IPS-15b (cell line): ENCODE results near the gene SIPA1L3.
"Not testable (repeated sequence)": the region's sequence is repeated elsewhere in the genome, so short reads cannot be mapped to it uniquely, and the experiment has no call there.

Experiments used
- H3K27me3 ChIP-seq: one replicate; pipeline ENCODE4 v1.6.1; 2013; ENCODE audit warnings: low read length; ENCODE audit not compliant: control insufficient read depth, insufficient read depth
- H3K36me3 ChIP-seq: one replicate; pipeline ENCODE4 v1.6.1; 2013; ENCODE audit warnings: low read length; ENCODE audit not compliant: control insufficient read depth, insufficient read depth
- H3K4me1 ChIP-seq: one replicate; pipeline ENCODE4 v1.6.1; 2013; ENCODE audit warnings: mild to moderate bottlenecking, low read length; ENCODE audit not compliant: control insufficient read depth, insufficient read depth
- H3K4me3 ChIP-seq: one replicate; pipeline ENCODE4 v1.5.1; 2013; ENCODE audit warnings: low read depth, low read length
- H3K9ac ChIP-seq: one replicate; pipeline ENCODE4 v1.6.1; 2013; ENCODE audit warnings: low read depth, mild to moderate bottlenecking, low read length
- H3K9me3 ChIP-seq: one replicate; pipeline ENCODE4 v1.6.1; 2013; ENCODE audit warnings: mild to moderate bottlenecking, low read length; ENCODE audit not compliant: control insufficient read depth, insufficient read depth

Gene SIPA1L3

DNA sequence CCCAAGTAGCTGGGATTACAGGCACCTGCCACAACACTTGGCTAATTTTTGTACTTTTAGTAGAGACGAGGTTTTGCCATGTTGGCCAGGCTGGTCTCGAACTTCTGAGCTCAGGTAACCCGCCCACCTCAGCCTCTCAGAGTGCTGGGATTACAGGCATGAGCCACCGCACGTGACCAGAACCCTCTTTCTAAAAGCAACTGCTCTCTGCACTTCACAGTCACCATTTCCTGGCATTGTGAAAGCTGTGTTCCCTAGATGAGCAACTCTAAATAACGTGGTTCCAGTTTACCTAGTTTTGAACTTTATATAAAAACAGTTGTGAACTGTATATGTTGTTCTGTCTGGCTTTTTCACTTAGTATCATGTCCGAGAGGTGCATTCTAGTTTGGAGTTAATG lies 152.9 kb downstream of the SIPA1L3 start:
- H3K9ac ChIP-seq = no peak overlapping the region

DNA sequence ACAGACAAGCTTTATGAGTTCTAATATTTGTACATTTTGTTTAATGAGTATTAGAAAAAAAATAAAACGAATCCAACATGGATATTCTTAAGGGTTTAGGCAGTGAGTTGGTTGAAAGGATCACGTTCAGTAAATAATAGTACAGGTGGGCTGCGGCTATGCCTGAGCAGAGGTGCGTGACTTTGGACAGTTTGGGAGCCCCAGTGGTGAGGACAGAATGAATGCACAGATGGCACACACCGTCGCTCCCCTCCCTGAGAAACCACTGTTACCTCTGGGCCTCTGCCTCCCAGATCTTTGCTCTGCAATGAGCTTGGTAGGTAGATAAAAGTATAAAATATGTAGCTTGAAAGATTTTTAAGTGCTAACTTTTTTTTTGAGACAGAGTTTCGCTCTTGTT lies 153.3 kb downstream of the SIPA1L3 start:
- Histone ChIP-seq H3K9ac (no peak overlapping the region), H3K4me1 (peaks cover 18% of the 10 kb centered on the region), H3K4me3 (no peak overlapping the region), H3K9me3 (no peaks in the 10 kb centered on the region), H3K27me3 (no peaks in the 10 kb centered on the region), H3K36me3 (no peaks in the 10 kb centered on the region)

More for the DNA sequence above, 152.9 kb downstream of the SIPA1L3 start:
- Histone ChIP-seq H3K4me1 (peaks cover 22% of the 10 kb centered on the region), H3K36me3 (no peaks in the 10 kb centered on the region), H3K4me3 (no peak overlapping the region), H3K27me3 (no peaks in the 10 kb centered on the region), H3K9me3 (no peaks in the 10 kb centered on the region)

DNA sequence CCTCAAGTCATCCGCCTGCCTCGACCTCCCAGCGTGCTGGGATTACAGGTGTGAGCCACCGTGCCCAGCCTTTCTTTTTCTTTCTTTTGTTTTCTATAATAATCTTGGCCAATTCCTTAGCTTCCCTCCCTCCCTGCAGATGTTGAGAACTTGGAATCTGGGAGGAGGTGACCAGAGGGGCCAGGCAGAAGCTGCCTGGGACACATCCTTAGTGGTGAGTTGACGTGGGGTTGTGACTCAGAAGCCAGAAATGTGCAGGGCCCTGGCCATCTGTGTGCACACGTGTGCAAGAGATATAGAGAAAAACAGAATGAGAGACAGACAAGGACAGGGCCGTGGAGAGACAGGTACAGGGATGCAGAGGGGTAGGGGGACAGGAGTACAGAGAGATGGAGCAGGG lies 154.3 kb downstream of the SIPA1L3 start:
- H3K9me3 ChIP-seq = no peaks in the 10 kb centered on the region
- H3K9ac ChIP-seq = no peak overlapping the region
- no peaks in the 10 kb centered on the region for H3K27me3 ChIP-seq
- no peaks in the 10 kb centered on the region for H3K36me3 ChIP-seq
- no peak overlapping the region for H3K4me3 ChIP-seq
- peaks cover 8% of the 10 kb centered on the region for H3K4me1 ChIP-seq

- H3K36me3 ChIP-seq = no peaks in the 10 kb centered on the region
- H3K9ac ChIP-seq = no peak overlapping the region
- no peaks in the 10 kb centered on the region for H3K27me3 ChIP-seq
- no peaks in the 10 kb centered on the region for H3K9me3 ChIP-seq
- H3K4me3 ChIP-seq = no peak overlapping the region
- peaks cover 3% of the 10 kb centered on the region for H3K4me1 ChIP-seq
Measured at GRCh38 chr19:38062959-38063761, 156.2 kb downstream of the SIPA1L3 start.

DNA sequence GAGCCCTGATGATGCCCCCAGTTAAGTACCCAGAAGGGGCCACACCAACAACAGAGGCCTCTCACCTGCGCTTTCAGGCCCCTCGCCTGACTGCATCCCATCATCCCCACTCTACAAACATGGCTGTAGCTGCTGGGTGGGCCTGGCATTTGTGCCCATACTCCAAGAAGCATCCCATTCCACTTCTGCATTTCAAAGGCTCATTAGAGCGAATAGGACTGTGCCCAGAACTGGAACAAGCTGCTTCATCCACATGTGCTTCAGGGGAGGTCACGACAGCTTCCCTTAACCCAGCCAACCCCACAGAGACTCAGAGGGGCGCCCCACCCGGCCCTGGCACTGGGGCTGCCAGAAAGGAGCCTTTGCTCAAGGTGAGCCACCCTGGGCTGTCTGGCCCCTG lies 156.9 kb downstream of the SIPA1L3 start:
- Histone ChIP-seq H3K27me3 (no peaks in the 10 kb centered on the region), H3K4me3 (no peak overlapping the region), H3K9ac (no peak overlapping the region), H3K36me3 (no peaks in the 10 kb centered on the region), H3K4me1 (no peaks in the 10 kb centered on the region), H3K9me3 (no peaks in the 10 kb centered on the region)

DNA sequence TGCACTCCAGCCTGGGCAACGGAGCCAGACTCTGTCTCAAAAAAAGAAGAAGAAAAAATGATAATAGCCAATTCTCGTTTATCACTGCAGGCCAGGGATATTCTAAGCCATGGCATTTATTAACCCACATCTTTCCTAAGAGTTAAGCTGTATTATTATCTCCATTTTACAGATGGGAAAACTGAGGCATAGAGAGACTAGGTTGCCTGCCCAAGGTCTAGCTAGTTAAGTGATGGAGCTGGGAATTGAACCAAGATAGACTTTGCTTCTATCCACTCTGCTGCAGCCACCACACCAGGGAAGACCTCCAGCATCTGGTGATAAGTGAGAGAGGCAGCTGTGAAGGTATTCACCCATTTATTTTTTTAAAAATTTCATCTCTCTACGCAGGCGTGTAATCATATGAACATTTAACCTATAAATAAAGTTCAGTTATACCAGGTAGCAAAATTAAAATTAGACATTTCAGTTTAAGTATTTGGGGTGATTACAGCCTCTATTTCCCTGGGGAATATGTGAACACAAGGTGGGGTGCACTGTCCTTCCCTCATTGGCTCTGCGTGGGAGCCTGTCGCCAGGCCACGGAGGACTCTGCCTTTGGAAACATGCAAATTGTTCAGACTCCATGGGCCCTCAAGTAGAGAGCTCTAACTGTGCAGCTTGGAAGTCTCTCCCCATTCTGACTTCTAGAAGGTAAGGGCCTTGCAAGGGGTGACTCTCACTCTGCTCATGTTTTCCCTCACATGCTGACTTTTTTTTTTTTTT lies 157.8 kb downstream of the SIPA1L3 start:
- no peak overlapping the region for H3K4me3 ChIP-seq
- H3K27me3 ChIP-seq = no peaks in the 10 kb centered on the region
- no peaks in the 10 kb centered on the region for H3K9me3 ChIP-seq
- H3K9ac ChIP-seq = no peak overlapping the region
- H3K4me1 ChIP-seq = no peaks in the 10 kb centered on the region
- no peaks in the 10 kb centered on the region for H3K36me3 ChIP-seq

DNA sequence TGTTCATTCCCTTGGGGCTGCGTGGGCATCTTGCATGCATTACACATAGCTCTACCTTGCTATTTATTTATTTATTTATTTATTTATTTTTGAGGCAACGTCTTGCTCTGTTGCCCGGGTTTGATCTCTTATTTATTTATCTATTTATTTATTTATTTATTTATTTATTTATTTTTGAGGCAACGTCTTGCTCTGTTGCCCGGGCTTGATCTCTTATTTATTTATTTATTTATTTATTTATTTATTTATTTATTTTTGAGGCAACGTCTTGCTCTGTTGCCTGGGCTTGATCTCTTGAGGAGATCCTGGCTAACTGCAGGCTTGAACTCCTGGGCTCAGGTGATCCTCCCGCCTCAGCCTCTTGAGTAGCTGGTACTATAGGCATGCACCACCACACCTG lies 158.8 kb downstream of the SIPA1L3 start:
- H3K4me3 ChIP-seq, H3K36me3 ChIP-seq, H3K9ac ChIP-seq, H3K9me3 ChIP-seq, H3K4me1 ChIP-seq, H3K27me3 ChIP-seq: not testable (repeated sequence)

DNA sequence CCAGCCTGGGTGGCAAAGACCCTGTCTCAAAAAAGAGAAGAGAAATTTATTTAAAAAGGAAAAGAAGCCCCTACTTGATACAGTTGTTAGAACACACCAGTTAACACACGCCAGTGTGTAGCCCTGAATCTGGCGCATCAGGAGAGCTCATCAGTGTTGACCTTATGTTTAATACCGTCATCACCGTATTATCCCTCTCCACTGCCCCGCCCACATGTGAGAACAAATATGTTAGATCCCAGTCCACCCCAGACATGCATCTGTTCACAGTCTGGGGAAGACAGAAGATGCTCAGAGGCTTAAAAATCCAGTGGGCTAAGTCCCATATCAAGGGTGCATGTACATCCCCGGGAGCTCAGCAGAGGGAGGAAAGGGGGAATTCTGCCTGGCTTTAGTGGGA lies 161.8 kb downstream of the SIPA1L3 start:
- Histone ChIP-seq H3K9ac (no peak overlapping the region), H3K27me3 (no peaks in the 10 kb centered on the region), H3K36me3 (peaks cover 2% of the 10 kb centered on the region), H3K4me3 (no peak overlapping the region), H3K9me3 (no peaks in the 10 kb centered on the region), H3K4me1 (peaks cover 4% of the 10 kb centered on the region)

DNA sequence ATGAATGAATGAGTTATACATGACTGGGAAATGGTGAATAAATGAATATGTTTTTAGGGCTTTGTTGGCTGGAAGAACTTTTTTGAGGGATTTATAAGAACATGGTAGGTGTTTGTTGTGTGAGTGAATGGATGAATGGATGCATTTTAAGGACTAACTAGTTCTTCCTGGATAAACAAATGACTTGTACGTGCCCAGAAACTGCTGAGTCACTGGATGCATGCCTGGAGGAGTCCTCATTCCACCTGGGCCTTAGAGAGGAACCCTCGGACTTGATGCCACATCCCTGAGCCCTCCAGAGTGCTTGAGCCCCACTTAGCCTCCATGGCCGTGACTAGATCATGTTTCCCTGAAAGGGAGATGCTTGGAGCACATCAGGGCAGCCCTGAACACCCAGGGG lies 163.6 kb downstream of the SIPA1L3 start:
- Histone ChIP-seq H3K36me3 (peaks cover 2% of the 10 kb centered on the region), H3K4me3 (no peak overlapping the region), H3K9ac (no peak overlapping the region), H3K4me1 (peaks cover 8% of the 10 kb centered on the region), H3K9me3 (no peaks in the 10 kb centered on the region), H3K27me3 (no peaks in the 10 kb centered on the region)

- H3K9ac ChIP-seq, H3K9me3 ChIP-seq, H3K4me3 ChIP-seq, H3K36me3 ChIP-seq, H3K27me3 ChIP-seq, H3K4me1 ChIP-seq: not testable (repeated sequence)
Measured at GRCh38 chr19:38071054-38071453, 164.0 kb downstream of the SIPA1L3 start.

- H3K9ac ChIP-seq = no peak overlapping the region
- no peak overlapping the region for H3K4me3 ChIP-seq
- no peaks in the 10 kb centered on the region for H3K9me3 ChIP-seq
- peaks cover 2% of the 10 kb centered on the region for H3K36me3 ChIP-seq
- no peaks in the 10 kb centered on the region for H3K27me3 ChIP-seq
- H3K4me1 ChIP-seq = peaks cover 8% of the 10 kb centered on the region
Measured at GRCh38 chr19:38071647-38072046, 164.6 kb downstream of the SIPA1L3 start.
